Measurements from ENCODE around the gene TRIP6.
"Not testable (repeated sequence)": the region's sequence is repeated elsewhere in the genome, so short reads cannot be mapped to it uniquely, and the experiment has no call there.

The TRIP6 gene

GRCh38 chr7:100891568-100892247 is 24.5 kb downstream of the TRIP6 start:
- DNase-seq, result no peak

GRCh38 chr7:100892364-100893317 is 25.5 kb downstream of the TRIP6 start:
- no peak for DNase-seq

DNA sequence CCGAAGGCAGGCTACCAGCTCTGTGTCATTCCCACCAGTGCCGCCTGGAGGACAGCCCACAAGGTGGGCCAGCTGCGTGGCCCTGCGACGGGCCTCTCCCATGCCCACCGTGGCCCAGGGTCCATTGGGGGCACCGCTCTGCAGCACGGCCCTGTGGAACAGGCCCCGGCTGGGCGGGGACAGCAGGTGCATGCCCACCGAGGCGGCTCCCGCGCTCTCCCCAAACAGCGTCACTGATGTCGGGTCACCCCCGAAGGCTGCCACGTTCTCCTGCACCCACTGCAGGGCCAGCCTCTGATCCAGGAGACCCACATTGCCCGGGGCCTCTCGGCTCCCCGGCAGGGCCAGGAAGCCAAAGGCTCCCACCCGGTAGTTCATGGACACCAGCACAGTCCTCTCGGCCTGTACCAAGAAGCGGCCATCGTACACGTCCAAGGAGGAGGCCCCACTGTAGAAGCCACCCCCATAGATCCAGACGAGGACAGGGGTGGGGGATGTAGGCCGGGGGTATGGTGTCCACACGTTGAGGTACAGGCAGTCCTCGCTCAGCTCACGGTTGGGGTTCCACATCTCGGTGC is 26.2 kb downstream of the TRIP6 start:
- no peak for DNase-seq

GRCh38 chr7:100893910-100894721 is 26.9 kb downstream of the TRIP6 start:
- no peak for DNase-seq

- DNase-seq, result peak; percentile 33 to 40
These were observed 27.9 kb downstream of the TRIP6 start for GRCh38 chr7:100894860-100895700.

DNA sequence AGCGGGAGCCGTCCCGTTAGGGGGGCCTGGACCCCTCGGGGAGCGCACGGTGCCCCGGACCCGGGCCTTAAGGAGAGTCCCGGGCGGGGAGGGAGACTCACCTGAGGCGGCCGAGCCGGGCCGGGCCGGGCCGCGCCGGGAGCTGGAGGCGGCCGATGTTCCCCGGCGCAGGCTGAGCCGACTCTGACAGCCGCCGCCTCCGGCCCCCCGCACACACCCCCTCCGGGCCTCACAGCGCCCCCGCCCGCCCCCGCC is 28.4 kb downstream of the TRIP6 start, which contains the start of gene ACHE:
TSS of gene ACHE (minus strand) at position 188 of the 255 bp plus-strand sequence. CDS start 1,656 bp downstream, outside the sequence.
- DNase-seq, result no peak

DNA sequence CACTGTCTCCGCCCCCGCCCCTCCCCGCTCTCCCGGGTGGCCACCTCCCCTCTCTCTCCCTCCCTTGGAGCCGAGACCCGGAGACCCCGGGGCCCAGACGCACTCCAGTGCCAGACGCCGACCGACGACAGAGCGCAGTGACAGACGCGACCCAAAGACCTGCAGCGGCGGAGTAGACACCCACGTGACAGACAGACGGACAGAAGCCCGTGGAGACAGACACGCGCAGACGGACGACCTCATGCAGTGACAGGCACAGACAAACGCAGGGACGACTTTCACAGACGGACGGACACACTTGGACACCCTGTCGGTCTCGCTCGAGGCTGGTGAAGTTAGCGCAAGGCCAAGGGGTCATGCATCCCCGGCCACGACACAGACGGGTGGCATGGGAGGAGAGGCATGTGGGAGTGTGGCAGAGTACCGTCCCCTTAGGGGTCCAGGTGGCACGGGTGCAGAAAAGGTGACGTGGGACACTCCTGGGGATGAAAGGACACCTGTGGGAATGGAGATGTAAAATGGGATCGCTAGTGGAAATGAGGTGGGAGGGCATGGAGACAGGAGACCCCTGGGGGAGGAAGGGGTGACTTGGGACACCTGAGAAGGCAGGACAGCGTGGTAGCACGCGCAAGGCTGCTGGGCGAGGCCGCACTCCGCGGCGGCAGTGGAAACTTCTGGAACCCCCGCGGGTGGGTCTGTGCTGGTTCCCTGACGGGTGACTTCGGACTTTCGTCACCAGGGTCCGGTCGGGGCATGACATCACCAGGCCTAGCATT is 29.0 kb downstream of the TRIP6 start:
- DNase-seq, result no peak

DNA sequence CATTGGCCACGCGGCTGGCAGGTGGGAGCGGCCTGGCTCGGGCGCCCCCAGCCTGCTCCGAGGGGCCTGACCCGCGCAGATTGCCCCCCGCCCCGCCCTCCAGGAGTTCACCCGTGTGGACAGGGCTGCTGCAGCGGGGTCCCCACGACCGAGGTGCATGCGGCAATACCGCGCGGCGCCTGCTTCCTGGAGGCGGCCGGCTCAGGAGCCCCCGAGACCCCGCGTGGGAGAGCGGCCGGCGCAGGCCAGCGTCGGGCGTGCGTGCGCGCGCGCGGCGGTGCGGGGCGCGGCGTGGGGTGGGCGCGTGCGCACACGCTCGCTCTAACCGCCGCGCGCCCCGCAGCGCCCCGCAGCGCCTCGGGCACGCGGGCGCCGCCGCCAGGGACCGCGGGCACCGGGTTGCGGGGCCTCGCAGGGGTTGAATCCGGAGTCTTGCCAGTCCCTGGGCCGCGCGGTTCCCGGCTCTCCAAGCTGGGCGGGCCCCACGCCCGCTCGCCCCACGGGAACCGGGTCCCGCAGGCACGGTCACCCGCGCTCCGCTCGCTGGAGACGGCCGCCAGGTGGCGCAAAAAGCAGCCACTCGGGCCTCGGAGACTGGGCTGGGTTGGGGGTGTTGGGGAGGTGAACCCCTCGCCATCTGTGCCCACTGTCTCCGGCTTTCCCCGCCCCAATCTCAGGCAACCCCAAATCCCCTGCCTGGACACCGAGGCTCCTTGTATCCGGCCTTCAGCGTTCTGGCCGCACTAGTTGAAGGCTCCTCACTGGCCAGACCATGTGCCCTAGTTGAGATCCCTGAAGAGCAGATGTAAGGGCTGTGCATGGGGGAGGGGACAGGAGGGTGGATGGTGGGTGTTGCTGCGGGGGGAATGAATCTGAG is 29.8 kb downstream of the TRIP6 start:
- DNase-seq, result peak; percentile 24 to 34

DNA sequence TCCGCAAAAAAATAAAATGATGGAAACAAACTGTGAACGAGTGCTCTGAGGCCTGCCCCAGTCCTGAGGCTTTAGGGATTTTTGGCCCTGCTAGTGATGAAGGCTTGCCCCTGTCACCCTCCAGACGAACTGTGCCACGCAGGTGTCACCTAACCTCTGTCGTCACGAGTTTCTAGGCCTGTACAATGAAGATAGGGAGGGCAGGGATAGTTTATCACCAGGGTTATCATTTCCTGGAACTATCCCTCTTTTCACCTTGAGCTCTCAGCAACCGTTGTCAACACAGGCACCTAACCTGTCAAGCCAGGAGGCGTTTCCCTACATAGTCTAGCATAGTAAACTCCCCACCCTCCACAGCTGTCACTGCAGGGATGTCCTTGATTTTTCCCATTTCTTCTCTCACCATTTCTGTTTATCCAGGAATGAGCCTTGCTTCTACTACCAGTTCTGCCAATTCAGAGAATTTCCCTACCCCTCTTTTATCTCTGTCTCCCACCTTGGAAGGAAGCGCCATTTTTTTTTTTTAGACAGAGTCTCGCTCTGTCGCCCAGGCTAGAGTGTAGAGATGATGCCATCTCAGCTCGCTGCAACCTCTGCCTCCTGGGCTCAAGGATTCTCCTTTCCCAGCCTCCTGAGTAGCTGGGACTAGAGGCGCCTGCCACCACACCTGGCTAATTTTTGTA is 30.7 kb downstream of the TRIP6 start:
- DNase-seq, result no peak

- no peak for DNase-seq
These were observed 32.2 kb downstream of the TRIP6 start for GRCh38 chr7:100899432-100899831.

- DNase-seq, result no peak
These were observed 33.8 kb downstream of the TRIP6 start for GRCh38 chr7:100900978-100901377.

DNA sequence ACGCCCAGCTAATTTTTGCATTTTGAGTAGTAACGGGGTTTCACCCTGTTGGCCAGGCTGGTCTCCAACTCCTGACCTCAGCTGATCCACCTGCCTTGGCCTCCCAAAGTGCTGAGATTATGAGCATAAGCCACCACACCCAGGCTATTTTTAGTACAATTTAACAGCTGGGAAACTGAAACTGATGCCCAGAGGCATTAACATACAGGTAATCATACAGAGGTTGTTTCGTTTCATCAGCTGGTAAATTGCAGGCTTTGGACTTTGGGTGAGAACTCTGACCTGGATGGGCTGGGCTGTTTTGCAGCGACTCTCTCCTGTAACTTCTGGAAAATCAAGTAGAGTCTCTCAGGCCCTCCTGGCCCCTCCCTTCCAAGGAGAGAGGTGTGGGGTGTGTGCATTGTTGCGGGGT is 34.7 kb downstream of the TRIP6 start:
- no peak for DNase-seq

DNA sequence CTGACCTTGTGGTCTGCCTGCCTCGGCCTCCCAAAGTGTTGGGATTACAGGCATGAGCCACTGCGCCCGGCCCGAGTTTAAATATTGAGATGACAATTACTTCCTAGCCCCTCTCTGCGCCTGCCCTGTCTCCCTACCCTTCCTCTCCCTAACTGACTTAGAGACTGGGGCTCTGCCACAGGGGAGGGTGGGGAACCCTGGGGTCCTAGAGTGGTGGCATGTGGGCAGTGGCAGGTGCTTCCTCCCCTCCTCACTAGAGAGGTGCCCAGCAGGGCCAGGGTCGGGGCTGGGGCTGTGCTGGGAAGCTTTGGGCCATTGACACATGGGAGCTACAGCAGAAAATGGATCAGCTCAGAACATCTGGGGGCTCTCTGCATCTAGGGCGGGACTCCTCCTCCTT is 35.5 kb downstream of the TRIP6 start:
- no peak for DNase-seq

- DNase-seq, result no peak
These were observed 41.3 kb downstream of the TRIP6 start for GRCh38 chr7:100908512-100908911.

GRCh38 chr7:100910443-100910842 is 43.3 kb downstream of the TRIP6 start:
- not testable (repeated sequence) for DNase-seq

DNA sequence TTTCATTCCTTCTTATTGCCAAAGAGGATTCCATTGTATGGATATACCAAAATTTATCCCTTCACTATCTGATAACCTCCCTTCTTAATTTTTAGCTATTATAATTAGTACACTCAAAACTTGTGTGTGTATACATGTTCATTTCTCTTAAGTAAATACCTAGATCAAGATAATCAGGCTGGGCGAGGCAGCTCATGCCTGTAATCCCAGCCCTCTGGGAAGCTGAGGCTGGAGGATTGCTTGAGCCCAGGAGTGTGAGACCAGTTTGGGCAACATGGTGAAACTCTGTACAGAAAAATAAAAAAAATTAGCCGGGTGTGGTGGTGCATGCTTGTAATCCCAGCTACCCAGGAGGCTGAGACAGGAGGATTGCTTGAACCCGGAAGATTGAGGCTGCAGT is 44.3 kb downstream of the TRIP6 start:
- DNase-seq, result no peak

DNA sequence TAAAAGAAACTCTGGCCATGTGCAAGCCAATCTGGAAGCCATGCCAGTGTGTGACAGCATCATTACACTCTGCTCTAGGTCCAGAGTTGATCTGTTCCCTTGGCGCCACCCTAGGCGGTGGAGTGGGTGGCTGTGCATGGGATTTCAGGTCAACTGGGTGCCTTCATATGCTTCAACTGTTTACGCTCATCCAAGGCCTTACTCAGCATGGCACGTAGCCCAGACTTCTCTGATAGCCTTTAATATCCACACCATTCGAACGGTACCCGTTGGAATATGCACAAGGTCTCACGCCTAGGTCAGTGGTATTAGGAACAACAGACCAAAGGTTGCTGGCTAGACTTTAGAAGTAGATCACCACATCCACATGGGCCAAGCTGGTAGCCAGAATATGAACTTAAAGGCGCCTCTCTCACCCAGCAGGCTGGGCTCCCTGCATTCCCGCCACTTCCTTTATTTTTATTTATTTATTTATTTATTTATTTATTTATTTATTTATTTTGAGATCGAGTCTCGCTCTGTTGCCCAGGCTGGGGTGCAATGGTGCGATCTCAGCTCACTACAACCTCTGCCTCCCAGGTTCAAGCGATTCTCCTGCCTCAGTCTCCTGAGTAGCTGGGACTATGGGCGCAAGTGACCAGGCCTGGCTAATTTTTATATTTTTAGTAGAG is 47.2 kb downstream of the TRIP6 start:
- no peak for DNase-seq

- DNase-seq, result no peak
These were observed 47.8 kb downstream of the TRIP6 start for GRCh38 chr7:100914879-100915447.

- not testable (repeated sequence) for DNase-seq
These were observed 52.1 kb downstream of the TRIP6 start for GRCh38 chr7:100919335-100919734.

Measured in NCI-H2081 (cell line).